ENCODE measurements around the gene SLC51B.
"Not testable (repeated sequence)": the region's sequence is repeated elsewhere in the genome, so short reads cannot be mapped to it uniquely, and the experiment has no call there.

Gene SLC51B

GRCh38 chr15:65042776-65043327 lies 2.3 kb upstream of the SLC51B start:
- no peak for DNase-seq

- not testable (repeated sequence) for DNase-seq
These were observed 969 bp upstream of the SLC51B start for GRCh38 chr15:65044218-65044617.

GRCh38 chr15:65048241-65048640 lies 3.1 kb downstream of the SLC51B start:
- no peak for DNase-seq

- peak; percentile 85 for DNase-seq
These were observed 4.2 kb downstream of the SLC51B start for GRCh38 chr15:65049418-65049840.

- no peak for DNase-seq
These were observed 5.1 kb downstream of the SLC51B start for GRCh38 chr15:65050270-65050669.

GRCh38 chr15:65051266-65051665 lies 6.1 kb downstream of the SLC51B start:
- no peak for DNase-seq

GRCh38 chr15:65052956-65053355 lies 7.8 kb downstream of the SLC51B start:
- no peak for DNase-seq

GRCh38 chr15:65054333-65055200 lies 9.4 kb downstream of the SLC51B start:
- peak; percentile 33 for DNase-seq

- no peak for DNase-seq
These were observed 10.1 kb downstream of the SLC51B start for GRCh38 chr15:65055201-65055870.

- no peak for DNase-seq
These were observed 10.9 kb downstream of the SLC51B start for GRCh38 chr15:65056106-65056505.

- DNase-seq: no peak
These were observed 11.8 kb downstream of the SLC51B start for GRCh38 chr15:65056868-65057548.

GRCh38 chr15:65057549-65057940 lies 12.4 kb downstream of the SLC51B start:
- no peak for DNase-seq

- DNase-seq: no peak
These were observed 13.5 kb downstream of the SLC51B start for GRCh38 chr15:65058394-65059368.

GRCh38 chr15:65059369-65059750 lies 14.2 kb downstream of the SLC51B start:
- no peak for DNase-seq

- no peak for DNase-seq
These were observed 14.9 kb downstream of the SLC51B start for GRCh38 chr15:65059931-65060596.

GRCh38 chr15:65060641-65061397 lies 15.6 kb downstream of the SLC51B start:
- DNase-seq: no peak

GRCh38 chr15:65062061-65062460 lies 16.9 kb downstream of the SLC51B start:
- no peak for DNase-seq

GRCh38 chr15:65062726-65063125 lies 17.5 kb downstream of the SLC51B start:
- DNase-seq: no peak

GRCh38 chr15:65066001-65066634 lies 20.9 kb downstream of the SLC51B start:
- DNase-seq: no peak

- no peak for DNase-seq
These were observed 21.6 kb downstream of the SLC51B start for GRCh38 chr15:65066635-65067316.

All from NCI-H510A (cell line).